Body of pancreas (tissue), 4 donors: ENCODE results near the gene ACTR3. TPM values are rescaled to one million over a fixed set of nuclear protein-coding genes. Genes with fewer than 3 reads are reported as not detected.

Experiments used
- ATAC-seq: fragments of 150-250 bp; one replicate; pipeline ENCODE4 v1.9.1; 2016
- DNase-seq, 4 donors: peaks; one replicate each; pipeline ENCODE4 v3.0.0-alpha.2; 2019
- H3K27ac ChIP-seq, 4 donors: fragments of 200-600 bp; sonication (generic); 1 replicate in 3 of 4; 2 replicates in 1 of 4; pipeline versions ENCODE4 v1.5.1 to v1.6.1; 2016 to 2019; ENCODE audit warnings: mild to moderate bottlenecking in 1 of 4, mixed read lengths in 1 of 4, moderate library complexity in 1 of 4
- H3K27me3 ChIP-seq, 2 donors: fragments of 200-600 bp; sonication (generic); one replicate each; pipeline ENCODE4 v1.6.0; 2016; ENCODE audit warnings: mild to moderate bottlenecking in 1 of 2
- H3K36me3 ChIP-seq, 2 donors: fragments of 200-600 bp; sonication (generic); replicated peaks in 1 of 2; 2 replicates each; pipeline ENCODE4 v1.5.1; 2016; ENCODE audit warnings: low read depth in 2 of 2; ENCODE audit not compliant: insufficient read depth in 1 of 2
- H3K4me1 ChIP-seq: fragments of 200-600 bp; sonication (generic); one replicate; pipeline ENCODE4 v1.6.0; 2016
- H3K4me3 ChIP-seq, 2 donors: fragments of 200-600 bp; sonication (generic); 1 replicate in 1 of 2; 2 replicates in 1 of 2; pipeline ENCODE4 v1.5.1; 2016 to 2019
- H3K9me3 ChIP-seq, 3 donors: fragments of 200-600 bp; sonication (generic); 1 replicate in 2 of 3; 2 replicates in 1 of 3; pipeline ENCODE4 v1.5.1; 2016
- POLR2A ChIP-seq, 3 donors: fragments of 450-650 bp; IDR thresholded peaks; one replicate each; pipeline ENCODE4 v1.6.1; 2016; ENCODE audit warnings: antibody characterized with exemption in 3 of 3, mild to moderate bottlenecking in 2 of 3
- WGBS, 2 donors: methylation state at CpG; one replicate each; pipeline ENCODE4 v1.1.5; 2017; 5-methylcytosine and 5-hydroxymethylcytosine counted together
- intact Hi-C: fragments of 100-400 bp; cut with DNase I; formaldehyde crosslinking; loops from one replicate; pipeline ENCODE4 v1.15.1; 2023
- total RNA-seq, 2 donors: library from RNA; depleted of rRNA; stranded (reverse); fragments of >200 nt; gene quantifications; one replicate each; pipeline ENCODE4 v1.1.0, GENCODE V29; 2016
- TF ChIP-seq, protein P1 (sequence below), 7 experiments: fragments of 450-650 bp in 4 of 7; fragments of 200-600 bp in 3 of 7; sonication (generic) in 3 of 7; IDR thresholded peaks; one replicate each; pipeline ENCODE4 v1.5.1; 2016 to 2019; ENCODE audit warnings: antibody characterized with exemption in 7 of 7

Gene ACTR3
- total RNA-seq, 2 donors from 2014 or later = 35.9 to 43.8 TPM

DNA sequence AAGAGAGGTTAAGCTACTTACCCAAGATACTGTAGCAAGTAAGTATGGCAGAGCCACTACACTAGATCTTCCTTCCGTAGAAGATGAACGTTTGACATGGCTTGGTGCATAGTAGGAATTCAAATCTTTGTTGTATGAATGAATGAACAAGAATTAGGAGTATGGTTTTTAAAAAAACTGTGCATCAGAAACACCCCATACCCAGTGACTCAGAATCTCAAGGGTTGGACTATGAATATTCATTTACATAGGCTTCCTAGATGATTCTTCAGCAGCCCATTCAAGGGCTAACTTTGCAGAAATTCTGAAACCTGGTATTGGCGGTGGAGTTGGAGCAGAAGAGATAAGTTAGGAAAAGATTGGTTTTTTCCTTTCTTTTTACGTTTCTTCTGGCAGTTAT, 5.4 kb downstream of the ACTR3 start:
- TF ChIP-seq, protein P1, sequence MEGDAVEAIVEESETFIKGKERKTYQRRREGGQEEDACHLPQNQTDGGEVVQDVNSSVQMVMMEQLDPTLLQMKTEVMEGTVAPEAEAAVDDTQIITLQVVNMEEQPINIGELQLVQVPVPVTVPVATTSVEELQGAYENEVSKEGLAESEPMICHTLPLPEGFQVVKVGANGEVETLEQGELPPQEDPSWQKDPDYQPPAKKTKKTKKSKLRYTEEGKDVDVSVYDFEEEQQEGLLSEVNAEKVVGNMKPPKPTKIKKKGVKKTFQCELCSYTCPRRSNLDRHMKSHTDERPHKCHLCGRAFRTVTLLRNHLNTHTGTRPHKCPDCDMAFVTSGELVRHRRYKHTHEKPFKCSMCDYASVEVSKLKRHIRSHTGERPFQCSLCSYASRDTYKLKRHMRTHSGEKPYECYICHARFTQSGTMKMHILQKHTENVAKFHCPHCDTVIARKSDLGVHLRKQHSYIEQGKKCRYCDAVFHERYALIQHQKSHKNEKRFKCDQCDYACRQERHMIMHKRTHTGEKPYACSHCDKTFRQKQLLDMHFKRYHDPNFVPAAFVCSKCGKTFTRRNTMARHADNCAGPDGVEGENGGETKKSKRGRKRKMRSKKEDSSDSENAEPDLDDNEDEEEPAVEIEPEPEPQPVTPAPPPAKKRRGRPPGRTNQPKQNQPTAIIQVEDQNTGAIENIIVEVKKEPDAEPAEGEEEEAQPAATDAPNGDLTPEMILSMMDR (IDR thresholded peaks at IDR 0.05) = no peak
- no peak for TF ChIP-seq POLR2A (IDR thresholded peaks at IDR 0.05)
- H3K27ac ChIP-seq = no peak overlapping the region
- H3K4me1 ChIP-seq = peaks cover 79% of the 10 kb centered on the region
- no peak overlapping the region for H3K4me3 ChIP-seq
- no peak for DNase-seq
- H3K9me3 ChIP-seq = no peaks in the 10 kb centered on the region
- 81 to 86% methylated on average over 4 of the region's 4 CpGs for WGBS, 2 donors
- H3K27me3 ChIP-seq = no peaks in the 10 kb centered on the region
- no peaks in the 10 kb centered on the region for H3K36me3 ChIP-seq
- intact Hi-C loops = no loop called here
- ATAC-seq = no peak

DNA sequence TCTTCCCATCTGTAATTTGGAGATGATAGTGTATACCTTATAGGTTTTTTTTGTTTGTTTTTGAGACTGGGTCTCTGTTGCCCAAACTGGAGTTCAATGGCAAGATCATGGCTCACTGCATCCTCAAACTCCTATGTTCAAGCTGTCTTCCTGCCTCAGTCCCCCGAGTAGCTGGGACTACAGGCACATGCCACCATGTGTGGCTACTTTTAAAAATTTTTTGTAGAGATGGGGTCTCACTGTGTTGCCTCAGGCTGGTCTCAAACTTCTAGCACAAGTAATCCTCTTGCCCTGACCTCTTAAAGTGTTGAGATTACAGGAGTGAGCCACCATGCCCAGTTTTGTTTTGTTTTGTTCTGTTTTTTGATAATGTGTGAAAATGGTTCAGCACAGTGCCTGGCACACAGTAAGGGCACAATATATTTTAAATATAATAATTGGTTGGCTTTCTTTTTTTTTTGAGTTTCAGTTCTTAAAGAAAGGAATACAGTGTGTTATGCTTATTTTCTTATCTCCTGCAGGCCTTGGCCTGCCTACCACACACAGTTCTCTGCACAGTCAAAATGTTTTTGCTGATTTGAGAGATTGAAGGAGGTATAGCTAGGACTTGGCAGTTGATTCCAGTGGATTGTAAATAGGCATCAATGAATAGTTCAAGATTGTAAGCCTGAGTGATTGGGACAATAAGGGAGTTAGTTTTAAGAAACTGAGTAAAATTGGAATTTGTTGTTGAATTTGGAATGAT, 6.1 kb downstream of the ACTR3 start:
- DNase-seq = no peak
- no peaks in the 10 kb centered on the region for H3K27me3 ChIP-seq
- TF ChIP-seq, protein P1 (IDR thresholded peaks at IDR 0.05) = no peak
- TF ChIP-seq POLR2A (IDR thresholded peaks at IDR 0.05) = no peak
- no peak for ATAC-seq
- peaks cover 85% of the 10 kb centered on the region for H3K4me1 ChIP-seq
- H3K4me3 ChIP-seq = no peak overlapping the region
- no peaks in the 10 kb centered on the region for H3K36me3 ChIP-seq
- H3K9me3 ChIP-seq = no peaks in the 10 kb centered on the region
- 53 to 87% methylated on average over 1 of the region's 1 CpG for WGBS, 2 donors
- intact Hi-C loops = no loop called here
- H3K27ac ChIP-seq = no peak overlapping the region

DNA sequence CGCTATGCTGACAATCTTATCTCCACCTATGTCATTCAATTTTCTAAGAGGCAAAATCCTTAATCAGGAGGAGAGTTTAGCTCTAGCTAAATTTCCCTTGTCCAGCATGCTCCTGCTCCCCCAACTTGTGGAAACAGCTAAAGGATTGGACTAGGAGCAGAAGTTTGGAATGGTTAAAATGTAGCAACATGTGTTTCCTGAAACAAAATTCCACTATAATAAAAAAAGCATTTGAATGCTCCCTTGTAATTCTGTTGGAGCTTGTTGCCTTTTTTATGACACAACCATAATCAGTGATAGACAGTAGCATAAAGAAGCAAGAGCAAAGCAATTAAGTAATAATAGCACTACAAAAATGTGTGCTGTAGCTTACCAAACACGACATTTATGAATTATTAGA, 6.9 kb downstream of the ACTR3 start:
- 10 to 28% methylated on average over 2 of the region's 2 CpGs for WGBS, 2 donors
- ATAC-seq (no peak), DNase-seq (no peak)
- no peak overlapping the region for H3K4me3 ChIP-seq
- H3K27ac ChIP-seq = no peak overlapping the region
- H3K36me3 ChIP-seq = no peaks in the 10 kb centered on the region
- H3K4me1 ChIP-seq = peaks cover 86% of the 10 kb centered on the region
- no peaks in the 10 kb centered on the region for H3K9me3 ChIP-seq
- intact Hi-C loops = no loop called here
- no peaks in the 10 kb centered on the region for H3K27me3 ChIP-seq
- TF ChIP-seq, protein P1 (IDR thresholded peaks at IDR 0.05) = no peak
- no peak for TF ChIP-seq POLR2A (IDR thresholded peaks at IDR 0.05)

DNA sequence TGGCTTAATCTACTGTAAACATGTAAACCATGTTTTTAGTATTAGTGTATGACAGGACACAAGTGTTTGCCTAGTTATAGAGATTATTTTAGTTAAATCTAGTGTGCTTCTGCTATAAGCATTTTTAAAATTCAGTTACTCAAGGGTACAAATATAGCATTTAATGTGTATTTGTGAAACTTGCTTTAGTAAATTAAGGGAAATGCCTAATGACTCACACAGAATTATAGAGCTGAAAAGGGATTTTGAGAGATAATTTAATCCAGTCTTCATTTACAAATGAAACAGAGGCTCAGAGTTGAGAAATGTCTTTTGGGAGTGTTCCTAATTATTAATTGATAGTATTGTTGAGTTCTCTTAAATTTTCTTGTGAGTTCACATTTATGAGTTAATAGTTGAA, 8.2 kb downstream of the ACTR3 start:
- no peaks in the 10 kb centered on the region for H3K27me3 ChIP-seq
- no peaks in the 10 kb centered on the region for H3K9me3 ChIP-seq
- TF ChIP-seq, protein P1 (IDR thresholded peaks at IDR 0.05) = no peak
- no peak for TF ChIP-seq POLR2A (IDR thresholded peaks at IDR 0.05)
- DNase-seq = no peak
- ATAC-seq = no peak
- peaks cover 73% of the 10 kb centered on the region for H3K4me1 ChIP-seq
- no peak overlapping the region for H3K4me3 ChIP-seq
- H3K27ac ChIP-seq = no peak overlapping the region
- intact Hi-C loops = no loop called here
- H3K36me3 ChIP-seq = no peaks in the 10 kb centered on the region

DNA sequence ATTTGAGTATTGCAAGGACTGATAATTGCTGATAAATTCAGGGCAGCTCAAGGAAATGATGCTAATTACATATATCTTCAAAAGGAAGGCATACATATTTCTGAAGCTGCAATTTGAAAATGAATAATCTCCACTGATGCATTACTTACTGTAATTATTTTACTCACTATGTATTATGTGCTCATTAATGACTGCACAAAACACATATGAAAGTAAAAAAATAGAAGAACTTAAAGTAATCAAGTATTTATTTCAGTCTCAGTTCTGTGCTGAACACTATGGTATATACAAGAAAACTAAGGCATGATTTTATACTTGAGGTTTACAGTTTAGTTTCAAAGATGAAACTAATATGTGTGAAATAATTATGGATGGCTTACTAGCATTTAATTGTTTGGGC, 9.3 kb downstream of the ACTR3 start:
- intact Hi-C loops = no loop called here
- Histone ChIP-seq H3K27ac (no peak overlapping the region), H3K9me3 (no peaks in the 10 kb centered on the region), H3K27me3 (no peaks in the 10 kb centered on the region), H3K4me1 (peaks cover 62% of the 10 kb centered on the region), H3K36me3 (no peaks in the 10 kb centered on the region), H3K4me3 (no peak overlapping the region)
- DNase-seq = no peak
- no peak for TF ChIP-seq POLR2A (IDR thresholded peaks at IDR 0.05)
- TF ChIP-seq, protein P1 (IDR thresholded peaks at IDR 0.05) = no peak
- ATAC-seq = no peak
